ENCODE results near the gene SWT1. TPM values are rescaled to one million over a fixed set of nuclear protein-coding genes. Genes with fewer than 3 reads are reported as not detected.

The SWT1 gene
- total RNA-seq, 1 experiment from 2014 or later: 3.6 TPM

- H3K79me2 ChIP-seq (ENCODE audit: low read depth): no peaks in the 10 kb centered on the region
- no peak overlapping the region for H3K4me3 ChIP-seq
- H4K20me1 ChIP-seq (ENCODE audit: insufficient read depth): no peaks in the 10 kb centered on the region
- H3K9me2 ChIP-seq (ENCODE audit: insufficient read depth): no peaks in the 10 kb centered on the region
- H3K36me3 ChIP-seq (ENCODE audit: low read depth): no peaks in the 10 kb centered on the region
- DNase-seq: no peak
- H3K27me3 ChIP-seq (ENCODE audit: insufficient read depth, low read depth): no peaks in the 10 kb centered on the region
- H2AFZ ChIP-seq: no peak overlapping the region
- no peak overlapping the region for H3K4me2 ChIP-seq
- H3K4me1 ChIP-seq (replicated peaks; ENCODE audit: insufficient read depth): 0 out of 2 replicates have a peak, but pooled peaks cover 15% of the 10 kb centered on the region
- H3K9me3 ChIP-seq (ENCODE audit: insufficient read depth, low read depth): no peaks in the 10 kb centered on the region
- peaks cover 7% of the 10 kb centered on the region; the same call in 1 of the 2 replicates for H3F3A ChIP-seq (ENCODE audit: insufficient read depth, low read depth)
- ChIA-PET CTCF (no interaction called here), POLR2A (ENCODE audit: unreplicated experiment) (no interaction called here)
- intact Hi-C loops (cut with micrococcal nuclease; ENCODE audit: unreplicated experiment): no loop called here
- TF ChIP-seq EZH2 (IDR thresholded peaks at IDR 0.05; ENCODE audit: low read depth) (no peak), CTCF (conservative IDR thresholded peaks at IDR 0.05) (no peak)
- no peak overlapping the region for H3K27ac ChIP-seq
- no TSS peak for BruUV-seq (replicated peaks)
Observed at GRCh38 chr1:185322636-185323035, 165.7 kb downstream of the SWT1 start.

- Histone ChIP-seq H3K4me3 (no peak overlapping the region), H4K20me1 (ENCODE audit: insufficient read depth) (no peaks in the 10 kb centered on the region), H3K4me2 (no peak overlapping the region), H3F3A (ENCODE audit: insufficient read depth, low read depth) (no peaks in the 10 kb centered on the region), H3K27ac (no peak overlapping the region), H3K9me2 (ENCODE audit: insufficient read depth) (no peaks in the 10 kb centered on the region), H3K36me3 (ENCODE audit: low read depth) (no peaks in the 10 kb centered on the region), H3K79me2 (ENCODE audit: low read depth) (no peaks in the 10 kb centered on the region), H2AFZ (no peak overlapping the region), H3K9me3 (ENCODE audit: insufficient read depth, low read depth) (no peaks in the 10 kb centered on the region), H3K4me1 (replicated peaks; ENCODE audit: insufficient read depth) (0 out of 2 replicates have a peak, but pooled peaks cover 2% of the 10 kb centered on the region), H3K27me3 (ENCODE audit: insufficient read depth, low read depth) (no peaks in the 10 kb centered on the region)
- ChIA-PET CTCF (interaction anchor here (0.6 kb wide), 1 partner anchor 85 kb away, joined by 3 read pairs; no protein-coding TSS in a partner anchor), POLR2A (ENCODE audit: unreplicated experiment) (no interaction called here)
- TF ChIP-seq EZH2 (IDR thresholded peaks at IDR 0.05; ENCODE audit: low read depth) (no peak), CTCF (conservative IDR thresholded peaks at IDR 0.05) (no peak)
- DNase-seq: no peak
- BruUV-seq (replicated peaks): no TSS peak
- intact Hi-C loops (cut with micrococcal nuclease; ENCODE audit: unreplicated experiment): no loop called here
Observed at GRCh38 chr1:185324118-185324517, 167.2 kb downstream of the SWT1 start.

- Histone ChIP-seq H2AFZ (no peak overlapping the region), H3K36me3 (ENCODE audit: low read depth) (no peaks in the 10 kb centered on the region), H3K27me3 (ENCODE audit: insufficient read depth, low read depth) (no peaks in the 10 kb centered on the region), H3K9me2 (ENCODE audit: insufficient read depth) (no peaks in the 10 kb centered on the region), H3K4me2 (no peak overlapping the region), H3K4me3 (no peak overlapping the region), H3K9me3 (ENCODE audit: insufficient read depth, low read depth) (no peaks in the 10 kb centered on the region), H3K4me1 (replicated peaks; ENCODE audit: insufficient read depth) (no peaks in the 10 kb centered on the region), H3K27ac (no peak overlapping the region), H3K79me2 (ENCODE audit: low read depth) (no peaks in the 10 kb centered on the region), H3F3A (ENCODE audit: insufficient read depth, low read depth) (no peaks in the 10 kb centered on the region), H4K20me1 (ENCODE audit: insufficient read depth) (no peaks in the 10 kb centered on the region)
- ChIA-PET POLR2A (ENCODE audit: unreplicated experiment) (no interaction called here), CTCF (no interaction called here)
- intact Hi-C loops (cut with micrococcal nuclease; ENCODE audit: unreplicated experiment): no loop called here
- DNase-seq: no peak
- BruUV-seq (replicated peaks): no TSS peak
- TF ChIP-seq CTCF (conservative IDR thresholded peaks at IDR 0.05): no peak
- no peak for TF ChIP-seq EZH2 (IDR thresholded peaks at IDR 0.05; ENCODE audit: low read depth)
Observed at GRCh38 chr1:185325413-185325812, 168.4 kb downstream of the SWT1 start.
